Measurements from ENCODE around the gene TRNAU1AP. TPM values are rescaled to one million over a fixed set of nuclear protein-coding genes. Genes with fewer than 3 reads are reported as not detected.

TRNAU1AP gene
- total RNA-seq, 1 experiment from 2014 or later: 22.6 TPM

GRCh38 chr1:28604962-28605361, 52.1 kb downstream of the TRNAU1AP start:
- no peak for DNase-seq (ENCODE audit: low read depth)

GRCh38 chr1:28606771-28607170, 53.9 kb downstream of the TRNAU1AP start:
- no peak for DNase-seq (ENCODE audit: low read depth)

GRCh38 chr1:28613175-28613574, 60.3 kb downstream of the TRNAU1AP start:
- no peak for DNase-seq (ENCODE audit: low read depth)

Other genes starting within 250 kb of the TRNAU1AP start
- 18.4 and 19.2 TPM in 2 replicates for gene MED18, start 224.0 kb upstream of the TRNAU1AP start, total RNA-seq (2014; rRNA removed)
- 12.6 and 19.7 TPM in 2 replicates for gene PHACTR4, start 183.3 kb upstream of the TRNAU1AP start, total RNA-seq (2014; rRNA removed)
- 46.4 and 53.1 TPM in 2 replicates for gene RCC1, start 47.0 kb upstream of the TRNAU1AP start, total RNA-seq (2014; rRNA removed)
- 1.6 and 3.0 TPM in 2 replicates for gene RAB42, start 39.2 kb downstream of the TRNAU1AP start, total RNA-seq (2014; rRNA removed)
- 32.5 and 43.7 TPM in 2 replicates for gene TAF12, start 90.0 kb downstream of the TRNAU1AP start, total RNA-seq (2014; rRNA removed)
- not detected in 2 replicates for gene RNU11, start 95.5 kb downstream of the TRNAU1AP start, total RNA-seq (2014; rRNA removed)
- 8.5 and 8.7 TPM in 2 replicates for gene GMEB1, start 115.7 kb downstream of the TRNAU1AP start, total RNA-seq (2014; rRNA removed)
- gene YTHDF2, start 183.9 kb downstream of the TRNAU1AP start, total RNA-seq (2014; rRNA removed): 53.5 and 66.7 TPM in 2 replicates